Keratinocyte (primary cell): Measurements from ENCODE around the gene WLS. TPM values are rescaled to one million over a fixed set of nuclear protein-coding genes. Genes with fewer than 3 reads are reported as not detected.

Experiments used
- DNase-seq: peaks from one replicate; pipeline ENCODE4 v3.0.0-alpha.2; 2011; ENCODE audit warnings: low read depth, missing footprints, low spot score
- FAIRE-seq: peaks from 2 replicates; lab custom pipeline; 2011; peaks lifted over from hg19 to GRCh38; lab: Jason Lieb, UNC
- H2AFZ ChIP-seq: 2 replicates; pipeline ENCODE4 v1.6.0; 2012; ENCODE audit warnings: low read length, control low read depth, inconsistent platforms; ENCODE audit not compliant: control insufficient read depth
- H3K27ac ChIP-seq: 2 replicates; pipeline ENCODE4 v1.5.1; 2011; ENCODE audit warnings: low read length; ENCODE audit not compliant: control insufficient read depth, insufficient read depth
- H3K27me3 ChIP-seq: 3 replicates; pipeline ENCODE4 v1.6.0; 2011; ENCODE audit warnings: low read length; ENCODE audit not compliant: control insufficient read depth, insufficient read depth; ENCODE audit errors: extremely low read depth
- H3K36me3 ChIP-seq, 2 experiments: 2 replicates in 1 of 2; 3 replicates in 1 of 2; pipeline ENCODE4 v1.5.1; 2011; ENCODE audit warnings: low read length in 2 of 2, mild to moderate bottlenecking in 1 of 2; ENCODE audit not compliant: control insufficient read depth in 2 of 2, insufficient read depth in 2 of 2; ENCODE audit errors: extremely low read depth in 1 of 2
- H3K4me1 ChIP-seq: 3 replicates; pipeline ENCODE4 v1.5.1; 2011; ENCODE audit warnings: low read length; ENCODE audit not compliant: control insufficient read depth, insufficient read depth; ENCODE audit errors: extremely low read depth
- H3K4me2 ChIP-seq: 3 replicates; pipeline ENCODE4 v1.6.0; 2011; ENCODE audit warnings: low read depth, low read length; ENCODE audit not compliant: control insufficient read depth, insufficient read depth; ENCODE audit errors: extremely low read depth
- H3K4me3 ChIP-seq, 3 experiments: fragments of 200-600 bp in 1 of 3; sonication (generic) in 1 of 3; 2 replicates in 2 of 3; 3 replicates in 1 of 3; pipeline ENCODE4 v1.5.1; 2011 to 2016; ENCODE audit warnings: low read length in 3 of 3, mild to moderate bottlenecking in 3 of 3, control low read depth in 2 of 3, inconsistent platforms in 1 of 3, low read depth in 1 of 3, mixed read lengths in 1 of 3, mixed run types in 1 of 3, moderate library complexity in 1 of 3; ENCODE audit not compliant: control insufficient read depth in 2 of 3, insufficient read depth in 2 of 3; ENCODE audit errors: extremely low read depth in 1 of 3
- H3K79me2 ChIP-seq: 2 replicates; pipeline ENCODE4 v1.6.0; 2012; ENCODE audit warnings: low read length; ENCODE audit not compliant: control insufficient read depth, insufficient read depth
- H3K9ac ChIP-seq: 3 replicates; pipeline ENCODE4 v1.6.0; 2011; ENCODE audit warnings: low read length; ENCODE audit not compliant: control insufficient read depth, insufficient read depth; ENCODE audit errors: extremely low read depth
- H3K9me1 ChIP-seq: 3 replicates; pipeline ENCODE4 v1.6.0; 2011; ENCODE audit warnings: low read length; ENCODE audit not compliant: control insufficient read depth, insufficient read depth; ENCODE audit errors: extremely low read depth
- H3K9me3 ChIP-seq: 2 replicates; pipeline ENCODE4 v1.5.1; 2012; ENCODE audit warnings: low read depth, low read length; ENCODE audit not compliant: control insufficient read depth
- H4K20me1 ChIP-seq: 3 replicates; pipeline ENCODE4 v1.6.0; 2011; ENCODE audit warnings: low read length; ENCODE audit not compliant: control insufficient read depth, insufficient read depth; ENCODE audit errors: extremely low read depth
- EZH2 ChIP-seq: IDR thresholded peaks from one replicate; pipeline ENCODE4 v1.6.1; 2012; ENCODE audit warnings: inconsistent platforms, mild to moderate bottlenecking, low read length, moderate library complexity
- dilution Hi-C: fragments of 300-500 bp; cut with MboI; formaldehyde crosslinking; loops from one replicate; pipeline ENCODE4 v1.7.0; 2020; ENCODE audit warnings: low sequenced_read_pairs; ENCODE audit not compliant: extremely low pct_ligation_motif_present
- polyA plus RNA-seq, 5 experiments: library from polyadenylated mRNA; depleted of rRNA in 3 of 5; stranded (reverse) in 3 of 5; stranded (forward) in 1 of 5; unstranded in 1 of 5; fragments of >200 nt; gene quantifications; 1 replicate in 1 of 5; 2 replicates in 3 of 5; 3 replicates in 1 of 5; pipeline versions ENCODE4 v1.2.1 to v1.2.3, GENCODE V29; 2011 to 2012; ENCODE audit warnings: missing spikeins in 2 of 5, low read depth in 1 of 5, low replicate concordance in 1 of 5
- TF ChIP-seq, protein P1 (sequence below), 3 experiments: IDR thresholded peaks in 1 of 3; conservative IDR thresholded peaks in 1 of 3; optimal IDR thresholded peaks in 1 of 3; 2 replicates in 2 of 3; 3 replicates in 1 of 3; pipeline versions ENCODE3 to v1.5.1; 2011; ENCODE audit warnings: low read length in 3 of 3, mild to moderate bottlenecking in 3 of 3, moderate library complexity in 2 of 3, control low read depth in 1 of 3, inconsistent platforms in 1 of 3; ENCODE audit not compliant: insufficient read depth in 2 of 3; ENCODE audit errors: extremely low read depth in 1 of 3

The WLS gene
- polyA plus RNA-seq, 1 donor (not counting 4 experiments of a cell fraction or from before 2014, with no cell fraction given): 92.4 TPM

DNA sequence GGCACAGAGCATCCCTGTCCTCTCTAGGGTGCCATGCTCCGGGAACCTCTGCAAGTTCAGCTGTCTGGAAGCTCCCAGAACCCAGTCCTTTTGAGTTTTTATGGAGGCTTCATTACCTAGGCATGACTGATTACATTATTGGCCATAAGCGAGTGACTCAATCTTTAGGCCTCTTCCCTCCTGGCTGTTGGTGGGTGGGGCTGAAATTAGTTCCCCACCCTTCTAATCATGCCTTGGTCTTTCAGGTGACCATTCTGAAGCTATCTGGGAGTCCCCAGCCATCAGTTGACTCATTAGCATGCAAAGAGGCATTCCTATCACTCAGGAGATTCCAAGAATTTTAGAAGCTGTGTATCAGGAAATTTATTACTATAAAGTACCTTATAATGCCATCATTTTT is 46.6 kb downstream of the WLS start:
- dilution Hi-C loops: no loop called here
- Histone ChIP-seq H3K4me3 (no peak overlapping the region), H3K4me1 (peaks cover 10% of the 10 kb centered on the region), H3K79me2 (no peaks in the 10 kb centered on the region), H2AFZ (no peak overlapping the region), H3K27me3 (no peaks in the 10 kb centered on the region), H4K20me1 (no peaks in the 10 kb centered on the region), H3K9me1 (no peaks in the 10 kb centered on the region), H3K36me3 (peaks cover 3 to 12% of the 10 kb centered on the region in 2 experiments), H3K27ac (peak overlapping the region; percentile 17), H3K9ac (no peak overlapping the region), H3K4me2 (peak overlapping the region; percentile 14), H3K9me3 (no peaks in the 10 kb centered on the region)
- no peak for TF ChIP-seq EZH2
- TF ChIP-seq, protein P1, sequence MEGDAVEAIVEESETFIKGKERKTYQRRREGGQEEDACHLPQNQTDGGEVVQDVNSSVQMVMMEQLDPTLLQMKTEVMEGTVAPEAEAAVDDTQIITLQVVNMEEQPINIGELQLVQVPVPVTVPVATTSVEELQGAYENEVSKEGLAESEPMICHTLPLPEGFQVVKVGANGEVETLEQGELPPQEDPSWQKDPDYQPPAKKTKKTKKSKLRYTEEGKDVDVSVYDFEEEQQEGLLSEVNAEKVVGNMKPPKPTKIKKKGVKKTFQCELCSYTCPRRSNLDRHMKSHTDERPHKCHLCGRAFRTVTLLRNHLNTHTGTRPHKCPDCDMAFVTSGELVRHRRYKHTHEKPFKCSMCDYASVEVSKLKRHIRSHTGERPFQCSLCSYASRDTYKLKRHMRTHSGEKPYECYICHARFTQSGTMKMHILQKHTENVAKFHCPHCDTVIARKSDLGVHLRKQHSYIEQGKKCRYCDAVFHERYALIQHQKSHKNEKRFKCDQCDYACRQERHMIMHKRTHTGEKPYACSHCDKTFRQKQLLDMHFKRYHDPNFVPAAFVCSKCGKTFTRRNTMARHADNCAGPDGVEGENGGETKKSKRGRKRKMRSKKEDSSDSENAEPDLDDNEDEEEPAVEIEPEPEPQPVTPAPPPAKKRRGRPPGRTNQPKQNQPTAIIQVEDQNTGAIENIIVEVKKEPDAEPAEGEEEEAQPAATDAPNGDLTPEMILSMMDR (optimal IDR thresholded peaks at IDR 0.05 in 1 of 3, IDR thresholded peaks at IDR 0.05 in 1 of 3, conservative IDR thresholded peaks at IDR 0.05 in 1 of 3; ENCODE audit: extremely low read depth in 1 of 3, insufficient read depth in 2 of 3, low read length in 3 of 3): no peak
- peak; percentile 67 for FAIRE-seq
- DNase-seq: no peak

DNA sequence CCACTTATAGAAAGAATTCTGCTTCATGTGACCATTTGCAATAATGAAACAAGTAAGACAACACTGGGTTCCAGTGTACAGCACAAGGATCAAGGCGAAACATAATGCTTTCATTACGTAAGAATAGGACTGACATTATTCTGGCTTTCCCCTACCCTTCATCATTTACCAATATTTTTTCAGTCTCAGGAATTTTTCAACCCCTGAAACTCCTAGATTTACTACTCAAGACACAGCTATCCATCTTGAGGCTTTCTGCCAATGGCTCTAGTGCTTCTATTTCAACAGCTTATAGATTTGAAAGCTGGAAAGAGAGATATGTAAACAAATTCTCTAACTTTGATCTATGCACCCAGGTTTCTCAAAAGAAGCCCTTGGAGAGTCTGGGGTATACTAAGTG is 48.4 kb downstream of the WLS start:
- Histone ChIP-seq H4K20me1 (no peaks in the 10 kb centered on the region), H3K9me1 (no peaks in the 10 kb centered on the region), H3K79me2 (no peaks in the 10 kb centered on the region), H3K9me3 (no peaks in the 10 kb centered on the region), H3K27ac (no peak overlapping the region), H3K27me3 (no peaks in the 10 kb centered on the region), H3K4me3 (no peak overlapping the region), H3K4me2 (no peak overlapping the region), H3K9ac (no peak overlapping the region), H3K4me1 (peaks cover 14% of the 10 kb centered on the region), H2AFZ (no peak overlapping the region), H3K36me3 (peaks cover 1 to 12% of the 10 kb centered on the region in 2 experiments)
- dilution Hi-C loops: no loop called here
- no peak for FAIRE-seq
- TF ChIP-seq, protein P1 (optimal IDR thresholded peaks at IDR 0.05 in 1 of 3, IDR thresholded peaks at IDR 0.05 in 1 of 3, conservative IDR thresholded peaks at IDR 0.05 in 1 of 3; ENCODE audit: extremely low read depth in 1 of 3, insufficient read depth in 2 of 3, low read length in 3 of 3): no peak
- no peak for TF ChIP-seq EZH2
- no peak for DNase-seq
